K562 (cell line): ENCODE data around the gene LGI4.

Experiments used
- FOSL1 ChIP-seq: fragments of 200-800 bp; sonication (Bioruptor generic); conservative IDR thresholded peaks from 2 replicates; pipeline ENCODE4 v1.6.1; 2016; ENCODE audit warnings: missing genetic modification characterization, missing compliant biosample characterization
- MAFK ChIP-seq: IDR thresholded peaks from 2 replicates; pipeline ENCODE4 v1.6.1; 2011; ENCODE audit warnings: low read length, improper control_type of control experiment
- NR3C1 ChIP-seq: sonication (generic); formaldehyde crosslinking; IDR thresholded peaks from 2 replicates; pipeline ENCODE4 v1.8.1; 2022; ENCODE audit warnings: missing genetic modification reagents
- POLR2A ChIP-seq: fragments of 450-650 bp; conservative IDR thresholded peaks from 2 replicates; pipeline ENCODE4 v1.6.1; 2016
- POLR3G ChIP-seq: IDR thresholded peaks from 2 replicates; pipeline ENCODE4 v1.6.1; 2011; ENCODE audit not compliant: insufficient read length, insufficient replicate concordance; ENCODE audit errors: extremely low read depth
- RNF2 ChIP-seq: sonication (generic); IDR thresholded peaks from 2 replicates; pipeline ENCODE4 v1.6.1; 2016
- TCF7L2 ChIP-seq: fragments of 150-350 bp; IDR thresholded peaks from 2 replicates; pipeline ENCODE4 v1.6.1; 2016; ENCODE audit warnings: low read depth, mild to moderate bottlenecking, low read length, moderate library complexity
- TF ChIP-seq, protein P1 (sequence below): fragments of 450-650 bp; IDR thresholded peaks from 2 replicates; pipeline ENCODE4 v1.6.1; 2016; ENCODE audit warnings: low read depth, mild to moderate bottlenecking, moderate library complexity

DNA sequence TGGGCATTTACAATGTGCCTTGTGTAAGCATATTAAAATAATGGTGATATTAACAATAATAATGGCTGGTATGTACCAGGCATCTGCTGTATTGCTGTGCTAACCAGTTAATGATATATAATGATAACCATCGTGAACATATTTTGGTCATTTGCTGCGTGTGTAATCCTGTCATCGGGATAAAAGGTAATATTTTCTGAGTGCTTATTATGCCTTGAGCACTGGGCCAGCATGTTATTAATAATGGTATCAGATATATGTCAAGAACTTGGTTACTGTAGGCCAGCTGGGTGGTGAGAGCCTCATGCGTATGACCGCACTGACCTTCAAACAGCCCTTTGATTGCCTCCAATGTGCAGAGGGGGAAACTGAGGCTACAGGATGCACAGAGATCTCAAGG is 41.4 kb downstream of the LGI4 start:
- TF ChIP-seq, protein P1, sequence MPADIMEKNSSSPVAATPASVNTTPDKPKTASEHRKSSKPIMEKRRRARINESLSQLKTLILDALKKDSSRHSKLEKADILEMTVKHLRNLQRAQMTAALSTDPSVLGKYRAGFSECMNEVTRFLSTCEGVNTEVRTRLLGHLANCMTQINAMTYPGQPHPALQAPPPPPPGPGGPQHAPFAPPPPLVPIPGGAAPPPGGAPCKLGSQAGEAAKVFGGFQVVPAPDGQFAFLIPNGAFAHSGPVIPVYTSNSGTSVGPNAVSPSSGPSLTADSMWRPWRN, result no peak
- TF ChIP-seq FOSL1 (tag) (no peak), RNF2 (no peak), TCF7L2 (no peak), POLR3G (no peak), POLR2A (no peak), MAFK (no peak), NR3C1 (no peak)
